GM12878 (cell line): ENCODE data around the gene TULP1. TPM values are rescaled to one million over a fixed set of nuclear protein-coding genes. Genes with fewer than 3 reads are reported as not detected.

Experiments used
- ATAC-seq: fragments of 200-7000 bp; cut with Tn5 transposase; 3 replicates; pipeline ENCODE4 v1.9.1; 2020; ENCODE audit warnings: mild to moderate bottlenecking, moderate library complexity
- BruUV-seq: library from RNA; stranded (reverse); fragments of 400-500 nt; replicated peaks from 2 replicates; lab custom pipeline; 2021; lab: Mats Ljungman, UMichigan
- CTCF ChIA-PET: fragments of 300-600 bp; sonication (Branson Sonifier 250); formaldehyde crosslinking; extraction: SDS; loops from one replicate; lab custom pipeline; 2021; ENCODE audit warnings: inconsistent platforms; lab: Yijun Ruan, JAX
- POLR2A ChIA-PET: fragments of 350-600 bp; formaldehyde crosslinking; extraction: SDS; loops from one replicate; lab custom pipeline; 2021; ENCODE audit warnings: inconsistent platforms; lab: Charles Lee
- RAD21 ChIA-PET: fragments of 300-600 bp; sonication (Branson Sonifier 250); formaldehyde crosslinking; loops from one replicate; lab custom pipeline; 2023; ENCODE audit warnings: antibody characterized with exemption; ENCODE audit not compliant: unreplicated experiment; lab: Charles Lee
- SMC1A ChIA-PET: fragments of 300-600 bp; sonication (Branson Sonifier 250); formaldehyde crosslinking; loops from one replicate; lab custom pipeline; 2023; ENCODE audit not compliant: unreplicated experiment, uncharacterized antibody; lab: Charles Lee
- DNase-seq: peaks from one replicate; pipeline ENCODE4 v3.0.0-alpha.2; 2011; ENCODE audit warnings: low read depth, low spot score
- FAIRE-seq: peaks from 3 replicates; lab custom pipeline; 2011; peaks lifted over from hg19 to GRCh38; lab: Jason Lieb, UNC
- H2AFZ ChIP-seq: 2 replicates; pipeline ENCODE4 v1.6.0; 2011; ENCODE audit warnings: low read depth, low read length, control low read depth; ENCODE audit not compliant: control insufficient read depth
- H3K27ac ChIP-seq: 2 replicates; pipeline ENCODE4 v1.5.1; 2011; ENCODE audit warnings: control low read depth; ENCODE audit not compliant: control insufficient read depth, insufficient read depth
- H3K27me3 ChIP-seq, 2 experiments: replicated peaks in 1 of 2; 2 replicates each; pipeline versions ENCODE4 v1.6.0 to v1.6.1; 2011; ENCODE audit warnings: low read length in 1 of 2; ENCODE audit not compliant: control insufficient read depth in 2 of 2, insufficient read depth in 2 of 2
- H3K36me3 ChIP-seq, 2 experiments: 2 replicates each; pipeline ENCODE4 v1.5.1; 2011; ENCODE audit warnings: low read length in 1 of 2; ENCODE audit not compliant: control insufficient read depth in 2 of 2, insufficient read depth in 2 of 2
- H3K4me1 ChIP-seq: 2 replicates; pipeline ENCODE4 v1.6.1; 2011; ENCODE audit warnings: mild to moderate bottlenecking, low read length, moderate library complexity, mixed read lengths; ENCODE audit not compliant: control insufficient read depth, insufficient read depth
- H3K4me2 ChIP-seq: 2 replicates; pipeline ENCODE4 v1.6.0; 2011; ENCODE audit warnings: control low read depth; ENCODE audit not compliant: control insufficient read depth, insufficient read depth
- H3K4me3 ChIP-seq: fragments of 200-600 bp; sonication (generic); 2 replicates; pipeline ENCODE4 v1.5.1; 2016
- H3K79me2 ChIP-seq: 2 replicates; pipeline ENCODE4 v1.6.0; 2011; ENCODE audit warnings: low read length; ENCODE audit not compliant: control insufficient read depth, insufficient read depth
- H3K9ac ChIP-seq: 2 replicates; pipeline ENCODE4 v1.8.0; 2011; ENCODE audit warnings: low read length, control low read depth, mixed read lengths; ENCODE audit not compliant: control insufficient read depth, insufficient read depth
- H3K9me3 ChIP-seq: replicated peaks from 3 replicates; pipeline ENCODE4 v1.5.1; 2011; ENCODE audit warnings: mild to moderate bottlenecking, low read length; ENCODE audit not compliant: control insufficient read depth, insufficient read depth
- H4K20me1 ChIP-seq: 2 replicates; pipeline ENCODE4 v1.6.0; 2011; ENCODE audit not compliant: control insufficient read depth, insufficient read depth
- MEF2A ChIP-seq: IDR thresholded peaks from 2 replicates; pipeline ENCODE4 v1.6.1; 2011; ENCODE audit warnings: low read depth, mild to moderate bottlenecking, low read length, moderate library complexity; ENCODE audit not compliant: insufficient read depth
- NFIC ChIP-seq: IDR thresholded peaks from 2 replicates; pipeline ENCODE4 v1.6.1; 2012; ENCODE audit warnings: low read depth, mild to moderate bottlenecking, inconsistent platforms, low read length, moderate library complexity
- RBBP5 ChIP-seq: fragments of 200-600 bp; sonication (generic); conservative IDR thresholded peaks from 2 replicates; pipeline ENCODE4 v1.6.1; 2016
- STAT1 ChIP-seq: fragments of 450-650 bp; conservative IDR thresholded peaks from 2 replicates; pipeline ENCODE4 v1.6.1; 2014; ENCODE audit warnings: antibody characterized with exemption, mild to moderate bottlenecking
- TARDBP ChIP-seq: IDR thresholded peaks from 2 replicates; pipeline ENCODE4 v1.6.1; 2016; ENCODE audit warnings: borderline replicate concordance
- TCF12 ChIP-seq: IDR thresholded peaks from 2 replicates; pipeline ENCODE4 v1.6.1; 2011; ENCODE audit warnings: low read depth, mild to moderate bottlenecking, low read length
- YY1 ChIP-seq: IDR thresholded peaks from 2 replicates; pipeline ENCODE4 v1.6.1; 2011; ENCODE audit warnings: low read depth, mild to moderate bottlenecking, low read length
- WGBS: methylation state at CpG from one replicate; pipeline ENCODE4 v1.1.6; 2016; ENCODE audit warnings: low lambda C conversion rate; ENCODE audit not compliant: insufficient replicate concordance, insufficient coverage; ENCODE audit errors: missing lambda C conversion rate; 5-methylcytosine and 5-hydroxymethylcytosine counted together
- in situ Hi-C: fragments of 300-500 bp; cut with MboI; formaldehyde crosslinking; loops from 9 replicates; pipeline ENCODE4 v1.14.3; 2018; ENCODE audit warnings: mixed read lengths
- intact Hi-C: fragments of 100-400 bp; cut with micrococcal nuclease; formaldehyde crosslinking; loops from one replicate; pipeline ENCODE4 v1.14.2; 2022; ENCODE audit not compliant: unreplicated experiment
- polyA plus RNA-seq, 11 experiments: library from polyadenylated mRNA; depleted of rRNA in 4 of 11; unstranded in 6 of 11; stranded (reverse) in 5 of 11; fragments of >200 nt; fragmentation: Nextera tagmentation in 4 of 11; fragmentation: Illumina TruSeq in 1 of 11; extraction: Ambion mirVana in 4 of 11; extraction: Trizol in 1 of 11; gene quantifications; 1 replicate in 1 of 11; 2 replicates in 10 of 11; pipeline versions ENCODE4 v1.2.1 to v1.2.3, GENCODE V29; 2011 to 2016; ENCODE audit warnings: inconsistent platforms in 2 of 11, missing spikeins in 2 of 11, low read depth in 1 of 11
- total RNA-seq, 4 experiments: library from RNA; depleted of rRNA in 3 of 4; stranded (reverse); fragments of >200 nt in 3 of 4; fragmentation: Illumina TruSeq in 1 of 4; extraction: Trizol in 1 of 4; gene quantifications; 2 replicates each; pipeline versions ENCODE4 v1.2.1 to v1.2.3, GENCODE V29; 2013 to 2021

The TULP1 gene
- total and polyA plus RNA-seq, 10 of the 15 experiments (the other 5 are each of a cell fraction or from before 2014, with no cell fraction given), result not detected

DNA sequence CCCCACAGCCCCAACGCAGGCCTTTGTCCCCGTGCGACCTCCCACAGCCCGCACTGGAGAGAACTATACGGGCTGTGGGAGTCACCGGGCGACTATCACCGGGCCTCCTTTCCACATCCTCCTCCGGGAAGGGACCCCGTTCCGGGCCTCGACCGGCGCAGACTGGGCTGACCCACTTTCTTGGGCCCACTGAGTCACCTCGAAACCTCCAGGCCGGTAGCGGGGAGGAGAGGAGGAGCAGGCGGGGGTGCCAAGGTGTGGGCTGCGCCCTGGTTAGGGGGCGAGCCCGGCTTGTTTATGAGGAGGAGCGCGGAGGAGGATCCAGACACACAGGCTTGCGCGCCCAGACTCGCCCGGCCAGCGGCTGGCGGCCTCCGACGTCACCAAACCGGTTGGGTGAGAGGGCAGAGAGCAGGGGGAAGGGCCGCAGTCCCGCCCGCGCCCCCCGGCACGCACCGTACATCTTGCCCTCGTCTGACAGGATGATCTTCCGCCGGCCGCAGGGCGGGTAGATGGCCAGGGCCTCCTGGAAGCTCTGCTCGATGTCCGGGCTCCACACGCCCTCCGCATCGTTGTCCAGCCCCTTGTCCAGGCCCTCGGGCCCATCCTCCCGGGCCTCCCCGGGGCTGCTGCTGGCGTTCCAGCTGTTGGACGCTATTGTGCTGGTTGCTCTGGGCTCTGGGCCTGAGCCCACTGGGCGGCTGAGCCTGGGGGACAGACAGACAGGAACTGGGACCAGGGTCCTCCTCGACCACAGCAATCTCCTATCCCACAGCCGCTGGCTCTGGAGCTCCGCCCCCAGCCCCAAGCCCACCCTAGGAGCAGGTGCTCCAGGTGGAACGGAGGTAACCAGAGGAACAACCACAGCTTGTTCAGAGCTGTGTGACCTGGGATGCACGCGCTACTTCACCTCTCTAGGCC is 26.4 kb downstream of the TULP1 start:
- Histone ChIP-seq H3K79me2 (no peaks in the 10 kb centered on the region), H3K4me2 (no peak overlapping the region), H3K9me3 (no peaks in the 10 kb centered on the region), H4K20me1 (no peaks in the 10 kb centered on the region), H2AFZ (no peak overlapping the region), H3K36me3 (no peaks in the 10 kb centered on the region), H3K27me3 (no peaks in the 10 kb centered on the region; a peak in 2 of 4 replicates), H3K4me3 (no peak overlapping the region), H3K9ac (no peak overlapping the region), H3K4me1 (no peaks in the 10 kb centered on the region), H3K27ac (no peak overlapping the region)
- no peak for DNase-seq
- in situ Hi-C loops, result no loop called here
- SMC1A ChIA-PET, result no interaction called here
- CTCF ChIA-PET, result interaction anchor here (1.0 kb wide), 1 partner anchor 9 kb away, joined by 5 read pairs; no protein-coding TSS in a partner anchor
- TF ChIP-seq TCF12, result no peak
- no peak for TF ChIP-seq STAT1
- no peak for TF ChIP-seq MEF2A
- TF ChIP-seq RBBP5, result no peak
- intact Hi-C loops, result no loop called here
- 75% methylated on average over 42 of the region's 61 CpGs for WGBS
- no peak for ATAC-seq
- no TSS peak for BruUV-seq
- RAD21 ChIA-PET, result no interaction called here
- FAIRE-seq, result no peak
- POLR2A ChIA-PET, result no interaction called here

GRCh38 chr6:35485402-35485877 is 27.3 kb downstream of the TULP1 start:
- ChIA-PET SMC1A (no interaction called here), CTCF (no interaction called here)
- H3K27ac ChIP-seq, result no peak overlapping the region
- in situ Hi-C loops, result no loop called here
- H3K9ac ChIP-seq, result no peak overlapping the region
- H3K4me1 ChIP-seq, result no peaks in the 10 kb centered on the region
- TF ChIP-seq YY1, result no peak
- TF ChIP-seq NFIC, result no peak
- TF ChIP-seq TARDBP, result no peak
- TF ChIP-seq, all 136 proteins: peak for 0
- WGBS, result 60% methylated on average over 11 of the region's 11 CpGs
- Histone ChIP-seq H3K4me3 (no peak overlapping the region), H3K27me3 (no peaks in the 10 kb centered on the region; a peak in 2 of 4 replicates), H4K20me1 (no peaks in the 10 kb centered on the region), H3K4me2 (no peak overlapping the region), H2AFZ (no peak overlapping the region), H3K9me3 (no peaks in the 10 kb centered on the region), H3K36me3 (no peaks in the 10 kb centered on the region), H3K79me2 (no peaks in the 10 kb centered on the region)
- DNase-seq, result no peak
- ChIA-PET RAD21 (no interaction called here), POLR2A (no interaction called here)
- intact Hi-C loops, result no loop called here
- no TSS peak for BruUV-seq
- FAIRE-seq, result no peak
- ATAC-seq, result no peak
